Esophagus muscularis mucosa (tissue), 3 donors: Measurements from ENCODE around the gene CCDC63.

Experiments
- POLR2AphosphoS5 ChIP-seq, 2 donors: sonication (generic); formaldehyde crosslinking; IDR thresholded peaks; one replicate each; pipeline ENCODE4 v1.6.1; 2017; ENCODE audit warnings: antibody characterized with exemption in 2 of 2
- TF ChIP-seq, protein P1 (sequence below), 3 experiments: fragments of 200-600 bp in 2 of 3; fragments of 450-650 bp in 1 of 3; sonication (generic) in 2 of 3; IDR thresholded peaks; one replicate each; pipeline ENCODE4 v1.5.1; 2017 to 2019; ENCODE audit warnings: antibody characterized with exemption in 3 of 3, mild to moderate bottlenecking in 2 of 3, moderate library complexity in 1 of 3

DNA sequence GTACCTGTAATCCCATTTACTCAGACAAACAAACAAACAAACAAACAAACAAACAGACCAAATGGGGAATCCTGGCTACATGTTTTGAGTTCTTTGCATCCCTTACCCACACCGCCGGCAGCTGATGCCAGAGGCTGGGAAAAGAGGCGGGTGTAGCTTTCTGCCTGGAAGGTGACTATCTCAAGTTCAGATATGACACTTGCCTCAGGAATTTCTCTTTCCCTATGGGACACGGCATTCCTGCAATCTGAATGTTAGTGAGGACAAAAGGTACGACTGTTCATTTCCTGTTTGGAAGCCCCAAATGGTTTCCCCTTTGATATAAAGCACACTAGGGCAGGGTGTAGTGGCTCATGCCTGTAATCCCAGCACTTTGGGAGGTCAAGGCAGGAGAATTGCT lies 70.7 kb downstream of the CCDC63 start:
- TF ChIP-seq, protein P1, sequence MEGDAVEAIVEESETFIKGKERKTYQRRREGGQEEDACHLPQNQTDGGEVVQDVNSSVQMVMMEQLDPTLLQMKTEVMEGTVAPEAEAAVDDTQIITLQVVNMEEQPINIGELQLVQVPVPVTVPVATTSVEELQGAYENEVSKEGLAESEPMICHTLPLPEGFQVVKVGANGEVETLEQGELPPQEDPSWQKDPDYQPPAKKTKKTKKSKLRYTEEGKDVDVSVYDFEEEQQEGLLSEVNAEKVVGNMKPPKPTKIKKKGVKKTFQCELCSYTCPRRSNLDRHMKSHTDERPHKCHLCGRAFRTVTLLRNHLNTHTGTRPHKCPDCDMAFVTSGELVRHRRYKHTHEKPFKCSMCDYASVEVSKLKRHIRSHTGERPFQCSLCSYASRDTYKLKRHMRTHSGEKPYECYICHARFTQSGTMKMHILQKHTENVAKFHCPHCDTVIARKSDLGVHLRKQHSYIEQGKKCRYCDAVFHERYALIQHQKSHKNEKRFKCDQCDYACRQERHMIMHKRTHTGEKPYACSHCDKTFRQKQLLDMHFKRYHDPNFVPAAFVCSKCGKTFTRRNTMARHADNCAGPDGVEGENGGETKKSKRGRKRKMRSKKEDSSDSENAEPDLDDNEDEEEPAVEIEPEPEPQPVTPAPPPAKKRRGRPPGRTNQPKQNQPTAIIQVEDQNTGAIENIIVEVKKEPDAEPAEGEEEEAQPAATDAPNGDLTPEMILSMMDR (IDR thresholded peaks at IDR 0.05) = no peak
- no peak for TF ChIP-seq POLR2AphosphoS5 (IDR thresholded peaks at IDR 0.05)
